Measurements from ENCODE around the gene ACADVL. TPM values are rescaled to one million over a fixed set of nuclear protein-coding genes. Genes with fewer than 3 reads are reported as not detected.

ACADVL gene
- polyA plus RNA-seq, 1 of the 3 experiments (the other 2 are of a cell fraction): 635 TPM

DNA sequence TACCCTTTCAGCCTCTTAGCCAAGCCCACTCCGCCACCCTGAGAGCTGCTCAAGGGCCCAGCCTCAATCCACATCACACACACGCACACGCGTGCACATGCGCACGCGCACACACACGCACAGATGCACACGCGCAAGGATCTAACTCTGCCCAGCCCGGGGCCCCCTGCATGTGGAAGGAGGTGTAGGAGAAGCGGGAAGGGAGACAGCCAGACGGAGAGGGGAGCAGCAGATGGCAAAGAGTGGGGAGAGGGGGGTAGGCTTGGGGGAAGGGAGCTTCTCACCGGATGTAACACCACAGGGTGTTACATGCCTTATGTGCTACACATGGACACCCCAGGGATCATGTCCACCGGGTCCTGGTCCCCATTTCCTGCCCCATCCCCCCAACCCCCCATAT, 15.4 kb upstream of the ACADVL start:
- peaks cover 10% of the 10 kb centered on the region for H3F3A ChIP-seq (replicated peaks; ENCODE audit: insufficient read depth)
- TF ChIP-seq, protein P1, sequence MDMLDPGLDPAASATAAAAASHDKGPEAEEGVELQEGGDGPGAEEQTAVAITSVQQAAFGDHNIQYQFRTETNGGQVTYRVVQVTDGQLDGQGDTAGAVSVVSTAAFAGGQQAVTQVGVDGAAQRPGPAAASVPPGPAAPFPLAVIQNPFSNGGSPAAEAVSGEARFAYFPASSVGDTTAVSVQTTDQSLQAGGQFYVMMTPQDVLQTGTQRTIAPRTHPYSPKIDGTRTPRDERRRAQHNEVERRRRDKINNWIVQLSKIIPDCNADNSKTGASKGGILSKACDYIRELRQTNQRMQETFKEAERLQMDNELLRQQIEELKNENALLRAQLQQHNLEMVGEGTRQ (IDR thresholded peaks at IDR 0.05; ENCODE audit: borderline replicate concordance, low read depth, low read length): no peak
- no peak for TF ChIP-seq YY1 (IDR thresholded peaks at IDR 0.05; ENCODE audit: low read depth)
- no peak for TF ChIP-seq MEF2A (IDR thresholded peaks at IDR 0.05; ENCODE audit: borderline replicate concordance, low read depth)
- TF ChIP-seq, protein P2, sequence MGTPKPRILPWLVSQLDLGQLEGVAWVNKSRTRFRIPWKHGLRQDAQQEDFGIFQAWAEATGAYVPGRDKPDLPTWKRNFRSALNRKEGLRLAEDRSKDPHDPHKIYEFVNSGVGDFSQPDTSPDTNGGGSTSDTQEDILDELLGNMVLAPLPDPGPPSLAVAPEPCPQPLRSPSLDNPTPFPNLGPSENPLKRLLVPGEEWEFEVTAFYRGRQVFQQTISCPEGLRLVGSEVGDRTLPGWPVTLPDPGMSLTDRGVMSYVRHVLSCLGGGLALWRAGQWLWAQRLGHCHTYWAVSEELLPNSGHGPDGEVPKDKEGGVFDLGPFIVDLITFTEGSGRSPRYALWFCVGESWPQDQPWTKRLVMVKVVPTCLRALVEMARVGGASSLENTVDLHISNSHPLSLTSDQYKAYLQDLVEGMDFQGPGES (IDR thresholded peaks at IDR 0.05; ENCODE audit: low read depth, low read length): no peak
- no peak for TF ChIP-seq TEAD4 (IDR thresholded peaks at IDR 0.05; ENCODE audit: borderline replicate concordance, insufficient read depth)
- TF ChIP-seq, protein P3, sequence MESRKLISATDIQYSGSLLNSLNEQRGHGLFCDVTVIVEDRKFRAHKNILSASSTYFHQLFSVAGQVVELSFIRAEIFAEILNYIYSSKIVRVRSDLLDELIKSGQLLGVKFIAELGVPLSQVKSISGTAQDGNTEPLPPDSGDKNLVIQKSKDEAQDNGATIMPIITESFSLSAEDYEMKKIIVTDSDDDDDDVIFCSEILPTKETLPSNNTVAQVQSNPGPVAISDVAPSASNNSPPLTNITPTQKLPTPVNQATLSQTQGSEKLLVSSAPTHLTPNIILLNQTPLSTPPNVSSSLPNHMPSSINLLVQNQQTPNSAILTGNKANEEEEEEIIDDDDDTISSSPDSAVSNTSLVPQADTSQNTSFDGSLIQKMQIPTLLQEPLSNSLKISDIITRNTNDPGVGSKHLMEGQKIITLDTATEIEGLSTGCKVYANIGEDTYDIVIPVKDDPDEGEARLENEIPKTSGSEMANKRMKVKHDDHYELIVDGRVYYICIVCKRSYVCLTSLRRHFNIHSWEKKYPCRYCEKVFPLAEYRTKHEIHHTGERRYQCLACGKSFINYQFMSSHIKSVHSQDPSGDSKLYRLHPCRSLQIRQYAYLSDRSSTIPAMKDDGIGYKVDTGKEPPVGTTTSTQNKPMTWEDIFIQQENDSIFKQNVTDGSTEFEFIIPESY (IDR thresholded peaks at IDR 0.05; ENCODE audit: borderline replicate concordance, low read depth): no peak
- TF ChIP-seq, protein P4, sequence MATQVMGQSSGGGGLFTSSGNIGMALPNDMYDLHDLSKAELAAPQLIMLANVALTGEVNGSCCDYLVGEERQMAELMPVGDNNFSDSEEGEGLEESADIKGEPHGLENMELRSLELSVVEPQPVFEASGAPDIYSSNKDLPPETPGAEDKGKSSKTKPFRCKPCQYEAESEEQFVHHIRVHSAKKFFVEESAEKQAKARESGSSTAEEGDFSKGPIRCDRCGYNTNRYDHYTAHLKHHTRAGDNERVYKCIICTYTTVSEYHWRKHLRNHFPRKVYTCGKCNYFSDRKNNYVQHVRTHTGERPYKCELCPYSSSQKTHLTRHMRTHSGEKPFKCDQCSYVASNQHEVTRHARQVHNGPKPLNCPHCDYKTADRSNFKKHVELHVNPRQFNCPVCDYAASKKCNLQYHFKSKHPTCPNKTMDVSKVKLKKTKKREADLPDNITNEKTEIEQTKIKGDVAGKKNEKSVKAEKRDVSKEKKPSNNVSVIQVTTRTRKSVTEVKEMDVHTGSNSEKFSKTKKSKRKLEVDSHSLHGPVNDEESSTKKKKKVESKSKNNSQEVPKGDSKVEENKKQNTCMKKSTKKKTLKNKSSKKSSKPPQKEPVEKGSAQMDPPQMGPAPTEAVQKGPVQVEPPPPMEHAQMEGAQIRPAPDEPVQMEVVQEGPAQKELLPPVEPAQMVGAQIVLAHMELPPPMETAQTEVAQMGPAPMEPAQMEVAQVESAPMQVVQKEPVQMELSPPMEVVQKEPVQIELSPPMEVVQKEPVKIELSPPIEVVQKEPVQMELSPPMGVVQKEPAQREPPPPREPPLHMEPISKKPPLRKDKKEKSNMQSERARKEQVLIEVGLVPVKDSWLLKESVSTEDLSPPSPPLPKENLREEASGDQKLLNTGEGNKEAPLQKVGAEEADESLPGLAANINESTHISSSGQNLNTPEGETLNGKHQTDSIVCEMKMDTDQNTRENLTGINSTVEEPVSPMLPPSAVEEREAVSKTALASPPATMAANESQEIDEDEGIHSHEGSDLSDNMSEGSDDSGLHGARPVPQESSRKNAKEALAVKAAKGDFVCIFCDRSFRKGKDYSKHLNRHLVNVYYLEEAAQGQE (IDR thresholded peaks at IDR 0.05; ENCODE audit: low read depth, low read length): no peak
- peaks cover 20 to 28% of the 10 kb centered on the region in 2 experiments for H3K36me3 ChIP-seq (replicated peaks in 1 of 2; ENCODE audit: control insufficient read depth in 1 of 2, insufficient read depth in 2 of 2, low read length in 1 of 2)
- no peak overlapping the region for H2AFZ ChIP-seq (ENCODE audit: low read depth)
- peaks cover 0 to 13% of the 10 kb centered on the region in 2 experiments; a peak in 2 of 4 replicates for H3K4me1 ChIP-seq (ENCODE audit: control insufficient read depth in 1 of 2, insufficient read depth in 2 of 2, low read depth in 1 of 2, low read length in 1 of 2)
- H3K9me3 ChIP-seq: no peaks in the 10 kb centered on the region
- ChIA-PET CTCF (interaction anchor here (0.8 to 2.4 kb wide), 6 partner anchors 10 to 159 kb away, joined by 3 to 10 read pairs (median 4); no protein-coding TSS in a partner anchor), POLR2A (interaction anchor here (1.1 kb wide), 1 partner anchor 15 kb away, joined by 3 read pairs; the partner anchor contains the start of genes ACADVL and DLG4)
- H3K27ac ChIP-seq (ENCODE audit: low read depth in 2 of 2, low read length in 1 of 2): peak overlapping the region; percentile 34 to 91
- peak overlapping the region; percentile 53 for H3K9ac ChIP-seq
- H4K20me1 ChIP-seq (ENCODE audit: insufficient read depth): peaks cover 12% of the 10 kb centered on the region; the same call in 1 of the 2 replicates
- WGBS (ENCODE audit: low lambda C conversion rate): 64% methylated on average over 15 of the region's 15 CpGs
- peak; percentile 74 for DNase-seq
- H3K4me3 ChIP-seq (ENCODE audit: low read depth in 2 of 2, low read length in 1 of 2): peak overlapping the region; percentile 39 to 47; a peak in 3 of 4 replicates
- H3K27me3 ChIP-seq (ENCODE audit: insufficient read depth): no peaks in the 10 kb centered on the region
- no peaks in the 10 kb centered on the region for H3K9me2 ChIP-seq
- peaks cover 15% of the 10 kb centered on the region for H3K79me2 ChIP-seq (ENCODE audit: insufficient read depth)
- H3K4me2 ChIP-seq: peak overlapping the region; percentile 79
